Epithelial cell of proximal tubule (primary cell): Measurements from ENCODE around the gene UNC13A. TPM values are rescaled to one million over a fixed set of nuclear protein-coding genes. Genes with fewer than 3 reads are reported as not detected.
"Not testable (repeated sequence)": the region's sequence is repeated elsewhere in the genome, so short reads cannot be mapped to it uniquely, and the experiment has no call there.

Experiments
- DNase-seq: peaks from one replicate; pipeline ENCODE4 v3.0.0-alpha.2; 2011; ENCODE audit warnings: low read depth
- H3K4me3 ChIP-seq: 2 replicates; pipeline ENCODE4 v1.5.1; 2011; ENCODE audit warnings: low read depth, mild to moderate bottlenecking, low read length
- total RNA-seq: library from RNA; depleted of rRNA; stranded (reverse); fragments of >200 nt; gene quantifications from 2 replicates; pipeline ENCODE4 v1.2.3, GENCODE V29; 2015
- TF ChIP-seq, protein P1 (sequence below): conservative IDR thresholded peaks from 2 replicates; pipeline ENCODE4 v1.5.1; 2012; ENCODE audit warnings: low read depth, mild to moderate bottlenecking, low read length

The UNC13A gene
- total RNA-seq, 1 donor from 2014 or later: 0.06 TPM

DNA sequence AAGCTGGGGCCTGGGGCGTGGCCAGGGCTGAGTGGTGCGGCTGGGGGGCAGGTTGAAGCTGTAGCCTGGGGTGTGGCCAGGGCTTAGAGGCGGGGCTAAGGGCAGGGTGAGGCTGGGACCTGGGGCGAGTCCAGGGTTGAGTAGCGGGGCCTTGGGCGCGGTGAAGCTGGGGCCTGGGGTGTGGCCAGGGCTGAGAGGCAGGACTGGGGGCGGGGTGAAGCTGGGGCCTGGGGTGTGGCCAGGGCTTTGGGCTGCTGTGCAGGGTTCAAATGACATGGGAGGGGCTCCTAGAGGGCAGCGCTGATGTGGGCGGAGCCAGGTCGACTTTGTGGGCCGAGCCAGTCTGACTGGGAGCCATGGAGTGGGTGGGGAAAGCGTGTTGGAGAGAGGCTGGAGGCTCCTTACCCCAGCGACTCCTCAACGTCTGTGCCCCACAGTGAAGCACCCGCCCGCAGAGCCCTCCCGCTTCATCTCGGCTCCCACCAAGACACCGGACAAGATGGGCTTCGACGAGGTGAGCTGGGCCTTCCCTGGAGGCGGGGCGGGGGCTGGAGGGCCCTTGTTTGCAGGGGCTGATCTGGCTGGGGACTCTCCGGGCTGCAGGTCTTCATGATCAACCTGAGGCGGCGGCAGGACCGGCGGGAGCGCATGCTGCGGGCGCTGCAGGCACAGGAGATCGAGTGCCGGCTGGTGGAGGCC lies 111.2 kb downstream of the UNC13A start:
- DNase-seq: no peak
- TF ChIP-seq, protein P1, sequence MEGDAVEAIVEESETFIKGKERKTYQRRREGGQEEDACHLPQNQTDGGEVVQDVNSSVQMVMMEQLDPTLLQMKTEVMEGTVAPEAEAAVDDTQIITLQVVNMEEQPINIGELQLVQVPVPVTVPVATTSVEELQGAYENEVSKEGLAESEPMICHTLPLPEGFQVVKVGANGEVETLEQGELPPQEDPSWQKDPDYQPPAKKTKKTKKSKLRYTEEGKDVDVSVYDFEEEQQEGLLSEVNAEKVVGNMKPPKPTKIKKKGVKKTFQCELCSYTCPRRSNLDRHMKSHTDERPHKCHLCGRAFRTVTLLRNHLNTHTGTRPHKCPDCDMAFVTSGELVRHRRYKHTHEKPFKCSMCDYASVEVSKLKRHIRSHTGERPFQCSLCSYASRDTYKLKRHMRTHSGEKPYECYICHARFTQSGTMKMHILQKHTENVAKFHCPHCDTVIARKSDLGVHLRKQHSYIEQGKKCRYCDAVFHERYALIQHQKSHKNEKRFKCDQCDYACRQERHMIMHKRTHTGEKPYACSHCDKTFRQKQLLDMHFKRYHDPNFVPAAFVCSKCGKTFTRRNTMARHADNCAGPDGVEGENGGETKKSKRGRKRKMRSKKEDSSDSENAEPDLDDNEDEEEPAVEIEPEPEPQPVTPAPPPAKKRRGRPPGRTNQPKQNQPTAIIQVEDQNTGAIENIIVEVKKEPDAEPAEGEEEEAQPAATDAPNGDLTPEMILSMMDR: no peak
- no peak overlapping the region for H3K4me3 ChIP-seq

DNA sequence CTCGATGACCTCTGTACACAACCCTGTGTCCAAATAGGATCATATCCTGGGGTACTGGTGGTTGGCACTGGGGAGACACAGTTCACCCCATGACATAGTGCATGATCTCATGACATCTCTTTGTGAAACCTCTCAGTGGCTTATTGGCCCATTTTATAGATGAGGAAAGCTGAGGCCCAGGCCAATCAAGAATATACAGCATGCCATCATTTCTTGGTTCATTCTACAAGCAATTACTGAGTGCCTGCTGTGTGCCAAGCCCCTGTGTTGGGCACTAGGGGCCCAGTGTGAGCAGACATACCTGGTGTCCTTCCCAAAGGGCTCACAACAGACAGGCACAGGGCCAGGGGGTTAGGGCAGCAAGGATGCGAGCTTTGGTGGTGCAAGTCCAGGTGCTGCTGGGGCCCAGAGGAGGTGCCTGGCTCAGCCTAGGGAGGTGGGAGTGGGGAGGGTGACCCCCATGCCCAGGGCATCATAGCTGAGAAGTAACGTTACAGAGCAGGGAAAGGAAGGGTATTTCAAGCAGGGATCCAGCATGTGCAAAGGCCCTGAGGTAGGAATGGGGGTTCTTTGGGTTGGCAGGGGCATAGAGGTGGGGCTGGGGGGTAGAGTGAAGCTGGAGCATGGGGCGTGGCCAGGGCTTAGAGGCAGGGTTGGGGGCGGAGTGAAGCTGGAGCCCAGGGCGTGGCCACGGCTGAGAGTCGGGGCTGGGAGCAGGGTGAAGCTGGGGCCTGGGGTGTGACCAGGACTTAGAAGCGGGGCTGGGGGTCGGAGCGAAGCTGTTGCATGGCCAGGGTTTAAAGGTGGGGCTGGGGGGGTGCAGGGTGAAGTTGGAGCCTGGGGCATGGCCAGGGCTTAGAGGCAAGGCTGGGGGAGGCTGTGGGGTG lies 112.0 kb downstream of the UNC13A start:
- TF ChIP-seq, protein P1: no peak
- no peak overlapping the region for H3K4me3 ChIP-seq
- no peak for DNase-seq

DNA sequence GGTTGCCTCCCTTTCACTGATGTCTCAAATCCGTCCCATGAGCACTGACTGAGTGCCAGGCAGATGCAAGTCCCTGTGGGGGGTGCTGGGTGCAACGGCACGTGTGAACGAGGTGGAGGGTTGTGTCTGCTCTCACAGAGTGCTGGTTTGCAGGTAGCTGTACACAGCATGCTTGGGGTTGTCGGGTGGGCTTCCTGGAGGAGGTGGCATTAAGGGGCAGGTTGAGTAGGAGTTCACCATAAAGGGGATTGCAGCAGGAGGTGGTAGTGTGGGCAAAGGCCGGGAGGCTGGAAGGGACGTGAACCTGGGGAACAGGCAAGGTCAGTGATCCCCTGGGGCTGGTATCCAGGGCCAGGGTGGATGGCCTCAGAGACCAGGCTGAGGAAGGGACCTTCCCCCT lies 115.5 kb downstream of the UNC13A start:
- DNase-seq: no peak
- TF ChIP-seq, protein P1: no peak
- no peak overlapping the region for H3K4me3 ChIP-seq

DNA sequence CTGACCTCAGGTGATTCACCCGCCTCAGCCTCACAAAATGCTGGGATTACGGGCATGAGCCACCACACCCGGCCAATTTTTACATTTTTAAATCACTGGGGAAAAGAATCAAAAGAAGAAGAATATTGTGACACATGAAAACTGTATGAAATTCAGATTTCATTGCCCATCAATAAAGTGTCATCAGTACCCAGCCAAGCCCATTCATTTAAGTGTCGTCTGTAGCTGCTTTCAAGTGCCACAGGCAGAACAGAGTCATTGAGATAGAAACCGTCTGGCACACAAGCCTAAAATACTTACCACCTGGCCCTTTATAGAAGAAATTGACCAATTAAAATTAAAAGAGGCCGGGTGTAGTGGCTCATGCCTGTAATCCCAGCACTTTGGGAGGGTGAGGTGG lies 117.4 kb downstream of the UNC13A start:
- DNase-seq: no peak
- TF ChIP-seq, protein P1: no peak
- H3K4me3 ChIP-seq: no peak overlapping the region

DNA sequence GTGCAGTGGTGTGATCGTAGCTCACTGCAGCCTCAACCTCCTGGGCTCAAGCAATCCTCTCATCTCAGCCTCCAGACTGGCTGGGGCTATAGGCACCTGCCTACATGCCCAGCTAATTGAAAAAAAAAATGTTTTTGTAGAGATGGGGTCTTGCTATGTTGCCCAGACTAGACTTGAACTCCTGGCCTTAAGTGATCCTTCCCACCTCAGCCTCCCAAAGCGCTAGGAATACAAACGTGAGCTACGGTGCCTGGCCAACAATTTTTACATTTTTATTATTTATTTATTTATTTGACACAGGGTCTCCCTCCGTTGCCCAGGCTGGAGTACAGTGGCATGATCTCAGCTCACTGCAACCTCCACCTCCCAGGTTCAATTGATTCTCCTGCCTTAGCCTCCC lies 117.9 kb downstream of the UNC13A start:
- DNase-seq, H3K4me3 ChIP-seq: not testable (repeated sequence)

DNA sequence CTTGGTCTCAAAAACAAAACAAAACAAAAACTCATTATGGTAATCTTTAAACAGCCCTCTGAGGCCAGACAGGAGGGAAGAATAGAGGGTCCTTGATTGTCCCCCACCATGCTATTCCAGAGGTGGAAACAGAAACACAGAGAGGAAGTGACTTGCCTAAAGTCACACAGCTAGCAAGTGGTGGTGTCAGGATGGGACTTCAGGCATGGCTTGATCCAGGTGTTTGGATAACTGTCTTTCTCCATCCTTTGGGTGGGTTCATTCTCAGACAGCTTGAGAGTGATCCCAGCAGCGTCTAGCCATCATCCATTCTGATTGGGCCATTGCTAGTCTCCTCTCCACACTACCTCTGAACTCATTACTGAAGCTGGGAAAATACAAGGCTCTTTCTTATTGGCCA lies 120.2 kb downstream of the UNC13A start:
- TF ChIP-seq, protein P1: no peak
- DNase-seq: no peak
- no peak overlapping the region for H3K4me3 ChIP-seq

DNA sequence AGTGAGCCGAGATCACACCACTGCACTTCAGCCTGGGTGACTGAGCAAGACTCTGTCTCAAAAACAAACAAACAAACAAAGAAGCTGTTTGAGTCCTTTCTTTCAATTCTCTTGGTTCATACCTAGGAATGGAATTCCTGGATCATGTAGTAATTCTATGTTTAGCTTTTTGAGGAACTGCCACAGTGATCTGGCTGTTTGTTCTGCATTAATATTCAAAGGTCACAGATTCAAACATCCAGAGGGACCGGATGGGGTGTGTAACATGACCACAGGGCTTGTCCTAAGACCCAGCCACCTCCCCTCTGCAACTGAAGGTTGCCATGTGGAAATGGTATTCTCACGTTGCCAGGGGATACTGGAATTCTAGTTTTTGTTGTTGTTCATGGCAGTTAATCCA lies 122.5 kb downstream of the UNC13A start:
- no peak overlapping the region for H3K4me3 ChIP-seq
- DNase-seq: no peak
- TF ChIP-seq, protein P1: no peak
